ENCODE data around the gene KIAA1549. TPM values are rescaled to one million over a fixed set of nuclear protein-coding genes. Genes with fewer than 3 reads are reported as not detected.
A peak's percentile ranks its signal among the peaks of the same experiment; 100 is the strongest.

KIAA1549 gene
- polyA plus RNA-seq, 1 donor (not counting 4 experiments of a cell fraction or from before 2014, with no cell fraction given) = 1.1 TPM

- DNase-seq (ENCODE audit: low read depth, low spot score) (no peak), FAIRE-seq (no peak)
- Histone ChIP-seq H3K36me3 (ENCODE audit: control insufficient read depth in 2 of 2, extremely low read depth in 1 of 2, insufficient read depth in 2 of 2, low read length in 2 of 2) (peaks cover 2% of the 10 kb centered on the region in 2 experiments), H3K9me1 (ENCODE audit: control insufficient read depth, extremely low read depth, insufficient read depth, low read length) (no peaks in the 10 kb centered on the region), H3K4me3 (ENCODE audit: control insufficient read depth in 2 of 3, extremely low read depth in 1 of 3, insufficient read depth in 2 of 3, low read depth in 1 of 3, low read length in 3 of 3) (no peak overlapping the region), H3K4me1 (ENCODE audit: control insufficient read depth, extremely low read depth, insufficient read depth, low read length) (peaks cover 10% of the 10 kb centered on the region), H3K27me3 (ENCODE audit: control insufficient read depth, extremely low read depth, insufficient read depth, low read length) (no peaks in the 10 kb centered on the region), H3K79me2 (ENCODE audit: control insufficient read depth, insufficient read depth, low read length) (no peaks in the 10 kb centered on the region), H3K4me2 (ENCODE audit: control insufficient read depth, extremely low read depth, insufficient read depth, low read depth, low read length) (no peak overlapping the region), H2AFZ (ENCODE audit: control insufficient read depth, low read length) (no peak overlapping the region), H3K9ac (ENCODE audit: control insufficient read depth, extremely low read depth, insufficient read depth, low read length) (no peak overlapping the region), H3K9me3 (ENCODE audit: control insufficient read depth, low read depth, low read length) (no peaks in the 10 kb centered on the region), H4K20me1 (ENCODE audit: control insufficient read depth, extremely low read depth, insufficient read depth, low read length) (no peaks in the 10 kb centered on the region), H3K27ac (ENCODE audit: control insufficient read depth, insufficient read depth, low read length) (no peak overlapping the region)
- TF ChIP-seq CTCF (optimal IDR thresholded peaks at IDR 0.05 in 1 of 3, IDR thresholded peaks at IDR 0.05 in 1 of 3, conservative IDR thresholded peaks at IDR 0.05 in 1 of 3; ENCODE audit: extremely low read depth in 1 of 3, insufficient read depth in 2 of 3, low read length in 3 of 3) (no peak), EZH2 (IDR thresholded peaks at IDR 0.05; ENCODE audit: low read length) (no peak)
- dilution Hi-C loops (cut with MboI; ENCODE audit: extremely low pct_ligation_motif_present, low sequenced_read_pairs) = no loop called here
Observed at GRCh38 chr7:138866353-138866752, 114.8 kb downstream of the KIAA1549 start.

DNA sequence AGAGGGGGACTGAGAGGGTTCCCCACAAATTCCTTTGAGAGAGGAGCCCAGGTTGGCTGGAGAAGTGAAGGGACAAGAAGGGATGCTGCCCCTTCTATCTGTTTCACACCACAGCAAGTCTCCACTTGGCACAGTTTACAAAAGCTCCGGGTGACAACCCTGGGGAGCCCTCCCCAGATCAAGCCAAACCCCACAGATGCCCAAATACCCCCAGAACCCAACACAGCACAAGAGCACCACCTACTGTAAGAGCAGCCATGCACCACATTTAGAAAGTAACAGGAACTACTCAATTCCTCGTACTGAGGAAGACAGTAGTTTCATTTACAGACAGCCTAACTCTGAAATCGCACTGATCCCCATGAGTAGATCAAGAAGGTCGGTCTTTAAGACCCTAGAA, 115.3 kb downstream of the KIAA1549 start:
- H3K9me3 ChIP-seq (ENCODE audit: control insufficient read depth, low read depth, low read length) = no peaks in the 10 kb centered on the region
- peaks cover 2% of the 10 kb centered on the region in 2 experiments for H3K36me3 ChIP-seq (ENCODE audit: control insufficient read depth in 2 of 2, extremely low read depth in 1 of 2, insufficient read depth in 2 of 2, low read length in 2 of 2)
- H3K4me1 ChIP-seq (ENCODE audit: control insufficient read depth, extremely low read depth, insufficient read depth, low read length) = peaks cover 10% of the 10 kb centered on the region
- no peaks in the 10 kb centered on the region for H3K9me1 ChIP-seq (ENCODE audit: control insufficient read depth, extremely low read depth, insufficient read depth, low read length)
- no peaks in the 10 kb centered on the region for H3K27me3 ChIP-seq (ENCODE audit: control insufficient read depth, extremely low read depth, insufficient read depth, low read length)
- no peaks in the 10 kb centered on the region for H3K79me2 ChIP-seq (ENCODE audit: control insufficient read depth, insufficient read depth, low read length)
- DNase-seq (ENCODE audit: low read depth, low spot score) = no peak
- H3K4me2 ChIP-seq (ENCODE audit: control insufficient read depth, extremely low read depth, insufficient read depth, low read depth, low read length) = no peak overlapping the region
- dilution Hi-C loops (cut with MboI; ENCODE audit: extremely low pct_ligation_motif_present, low sequenced_read_pairs) = no loop called here
- no peak overlapping the region for H3K27ac ChIP-seq (ENCODE audit: control insufficient read depth, insufficient read depth, low read length)
- H4K20me1 ChIP-seq (ENCODE audit: control insufficient read depth, extremely low read depth, insufficient read depth, low read length) = no peaks in the 10 kb centered on the region
- no peak overlapping the region for H3K4me3 ChIP-seq (ENCODE audit: control insufficient read depth in 2 of 3, extremely low read depth in 1 of 3, insufficient read depth in 2 of 3, low read depth in 1 of 3, low read length in 3 of 3)
- no peak overlapping the region for H3K9ac ChIP-seq (ENCODE audit: control insufficient read depth, extremely low read depth, insufficient read depth, low read length)
- TF ChIP-seq CTCF (optimal IDR thresholded peaks at IDR 0.05 in 1 of 3, IDR thresholded peaks at IDR 0.05 in 1 of 3, conservative IDR thresholded peaks at IDR 0.05 in 1 of 3; ENCODE audit: extremely low read depth in 1 of 3, insufficient read depth in 2 of 3, low read length in 3 of 3) (peak; percentile 44 to 69 (median 63)), EZH2 (IDR thresholded peaks at IDR 0.05; ENCODE audit: low read length) (no peak)
- H2AFZ ChIP-seq (ENCODE audit: control insufficient read depth, low read length) = no peak overlapping the region
- no peak for FAIRE-seq

Measured in keratinocyte (primary cell).